Neuronal stem cell (in vitro differentiated cells): ENCODE results near the gene CCL5.

ENCODE experiments used
- DNase-seq: peaks from one replicate; pipeline ENCODE4 v3.0.0-alpha.2; 2013; ENCODE audit warnings: low spot score
- H2AFZ ChIP-seq: one replicate; pipeline ENCODE4 v1.6.1; 2013; ENCODE audit warnings: mild to moderate bottlenecking, low read length, inconsistent platforms
- H2AK5ac ChIP-seq: 2 replicates; pipeline ENCODE4 v1.6.1; 2013; ENCODE audit warnings: low read depth, mild to moderate bottlenecking, inconsistent platforms, low read length, moderate library complexity, mixed read lengths
- H2BK120ac ChIP-seq: 2 replicates; pipeline ENCODE4 v1.6.1; 2013; ENCODE audit warnings: low read depth, mild to moderate bottlenecking, inconsistent platforms, low read length, moderate library complexity, mixed read lengths
- H2BK12ac ChIP-seq: one replicate; pipeline ENCODE4 v1.6.1; 2013; ENCODE audit warnings: low read length, inconsistent platforms
- H2BK15ac ChIP-seq: 2 replicates; pipeline ENCODE4 v1.6.1; 2013; ENCODE audit warnings: mild to moderate bottlenecking, low read length, inconsistent platforms, mixed read lengths
- H2BK5ac ChIP-seq: one replicate; pipeline ENCODE4 v1.6.1; 2013; ENCODE audit warnings: inconsistent platforms, mild to moderate bottlenecking, low read length, moderate library complexity
- H3K14ac ChIP-seq: one replicate; pipeline ENCODE4 v1.6.1; 2013; ENCODE audit warnings: low read length, inconsistent platforms
- H3K18ac ChIP-seq: 2 replicates; pipeline ENCODE4 v1.6.1; 2013; ENCODE audit warnings: low read length, inconsistent platforms
- H3K23ac ChIP-seq: 2 replicates; pipeline ENCODE4 v1.6.1; 2013; ENCODE audit warnings: low read depth, mild to moderate bottlenecking, mixed read lengths, low read length, inconsistent platforms; ENCODE audit not compliant: poor library complexity
- H3K27ac ChIP-seq: replicated peaks from 3 replicates; pipeline ENCODE4 v1.5.1; 2013; ENCODE audit warnings: low read length, inconsistent platforms
- H3K27me3 ChIP-seq, 3 experiments: 2 replicates each; pipeline ENCODE4 v1.6.1; 2013; ENCODE audit warnings: low read length in 3 of 3, mild to moderate bottlenecking in 2 of 3, inconsistent platforms in 1 of 3, low read depth in 1 of 3, mixed read lengths in 1 of 3, moderate library complexity in 1 of 3; ENCODE audit not compliant: control insufficient read depth in 3 of 3, insufficient read depth in 3 of 3
- H3K36me3 ChIP-seq, 2 donors: replicated peaks in 1 of 2; 2 replicates each; pipeline ENCODE4 v1.6.1; 2013; ENCODE audit warnings: low read length in 2 of 2; ENCODE audit not compliant: control insufficient read depth in 2 of 2, insufficient read depth in 2 of 2
- H3K4ac ChIP-seq: 2 replicates; pipeline ENCODE4 v1.6.1; 2013; ENCODE audit warnings: inconsistent platforms, mild to moderate bottlenecking, low read length, moderate library complexity
- H3K4me1 ChIP-seq, 2 donors: 1 replicate in 1 of 2; 2 replicates in 1 of 2; pipeline ENCODE4 v1.6.1; 2013; ENCODE audit warnings: low read length in 2 of 2, low read depth in 1 of 2; ENCODE audit not compliant: control insufficient read depth in 2 of 2, insufficient read depth in 1 of 2
- H3K4me2 ChIP-seq: one replicate; pipeline ENCODE4 v1.6.1; 2013; ENCODE audit warnings: mild to moderate bottlenecking, low read length, inconsistent platforms; ENCODE audit not compliant: insufficient read depth, poor library complexity, severe bottlenecking
- H3K4me3 ChIP-seq, 2 donors: 2 replicates each; pipeline ENCODE4 v1.5.1; 2013; ENCODE audit warnings: low read length in 2 of 2, mild to moderate bottlenecking in 2 of 2, inconsistent platforms in 1 of 2, moderate library complexity in 1 of 2
- H3K79me1 ChIP-seq: one replicate; pipeline ENCODE4 v1.6.1; 2013; ENCODE audit warnings: low read depth, mild to moderate bottlenecking, inconsistent platforms, low read length, moderate library complexity
- H3K9ac ChIP-seq: one replicate; pipeline ENCODE4 v1.6.1; 2013; ENCODE audit warnings: mild to moderate bottlenecking, low read depth, low read length, inconsistent platforms; ENCODE audit not compliant: poor library complexity
- H3K9me3 ChIP-seq, 2 donors: replicated peaks in 1 of 2; 2 replicates each; pipeline versions ENCODE3 to v1.6.1; 2013; ENCODE audit warnings: low read length in 2 of 2, mild to moderate bottlenecking in 2 of 2, inconsistent platforms in 1 of 2, low read depth in 1 of 2, mixed read lengths in 1 of 2, moderate library complexity in 1 of 2; ENCODE audit not compliant: control insufficient read depth in 2 of 2, insufficient read depth in 1 of 2
- H4K8ac ChIP-seq: one replicate; pipeline ENCODE4 v1.6.1; 2013; ENCODE audit warnings: low read depth, mild to moderate bottlenecking, inconsistent platforms, low read length, moderate library complexity
- H4K91ac ChIP-seq: one replicate; pipeline ENCODE4 v1.6.1; 2013; ENCODE audit warnings: low read length, low read depth, mild to moderate bottlenecking, inconsistent platforms; ENCODE audit not compliant: poor library complexity
- WGBS, 2 donors: extraction: QIAGEN DNeasy Blood & Tissue Kit; methylation state at CpG; one replicate each; pipeline ENCODE4 v1.1.7; 2013; ENCODE audit warnings: missing lambda C conversion rate in 2 of 2, mixed read lengths in 1 of 2; ENCODE audit not compliant: insufficient read length in 2 of 2, insufficient replicate concordance in 1 of 2; ENCODE audit errors: extremely low coverage in 2 of 2; 5-methylcytosine and 5-hydroxymethylcytosine counted together

The CCL5 gene

DNA sequence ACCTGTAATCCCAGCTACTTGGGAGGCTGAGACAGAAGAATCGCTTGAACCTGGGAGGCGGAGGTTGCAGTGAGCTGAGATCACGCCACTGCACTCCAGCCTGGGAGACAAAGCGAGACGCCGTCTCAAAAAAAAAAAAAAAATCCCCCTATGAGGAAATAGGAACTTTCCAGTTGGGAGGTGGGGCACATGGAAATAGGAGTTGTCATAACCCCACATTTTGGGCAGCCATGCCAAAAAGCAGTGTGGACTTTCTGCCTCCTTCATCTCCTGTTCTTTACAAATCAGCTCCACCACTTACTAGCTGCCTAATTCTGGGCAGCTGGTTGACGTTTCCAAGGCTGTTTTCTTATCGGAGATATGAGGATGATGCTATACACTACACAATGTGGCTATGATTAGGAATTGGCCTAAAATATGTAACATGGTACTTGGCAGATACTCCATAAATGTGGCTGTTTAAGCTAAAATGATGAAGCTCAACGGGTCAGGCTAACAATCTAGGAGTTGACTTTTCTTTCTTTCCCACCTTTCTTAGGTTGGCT lies 21.5 kb upstream of the CCL5 start:
- H3K4ac ChIP-seq = no peak overlapping the region
- H2AFZ ChIP-seq = no peak overlapping the region
- H3K27me3 ChIP-seq = peaks cover 0 to 6% (median 0%) of the 10 kb centered on the region in 3 experiments
- H3K9me3 ChIP-seq = no peaks in the 10 kb centered on the region
- H3K4me3 ChIP-seq = no peak overlapping the region
- H3K4me2 ChIP-seq = no peak overlapping the region
- no peak for DNase-seq
- H3K9ac ChIP-seq = no peak overlapping the region
- H3K36me3 ChIP-seq = no peaks in the 10 kb centered on the region
- H2BK5ac ChIP-seq = no peak overlapping the region
- H3K4me1 ChIP-seq = no peaks in the 10 kb centered on the region
- no peaks in the 10 kb centered on the region for H3K79me1 ChIP-seq
- no peak overlapping the region for H2BK15ac ChIP-seq
- H3K27ac ChIP-seq = no peak overlapping the region
- H3K23ac ChIP-seq = no peak overlapping the region
- H4K91ac ChIP-seq = no peak overlapping the region
- H2BK120ac ChIP-seq = no peak overlapping the region
- no CpG with 5 or more reads among the region's 9 CpGs for WGBS, 2 donors
- H3K18ac ChIP-seq = no peak overlapping the region
- no peak overlapping the region for H3K14ac ChIP-seq
- H4K8ac ChIP-seq = no peak overlapping the region
- no peak overlapping the region for H2AK5ac ChIP-seq
- H2BK12ac ChIP-seq = no peak overlapping the region

DNA sequence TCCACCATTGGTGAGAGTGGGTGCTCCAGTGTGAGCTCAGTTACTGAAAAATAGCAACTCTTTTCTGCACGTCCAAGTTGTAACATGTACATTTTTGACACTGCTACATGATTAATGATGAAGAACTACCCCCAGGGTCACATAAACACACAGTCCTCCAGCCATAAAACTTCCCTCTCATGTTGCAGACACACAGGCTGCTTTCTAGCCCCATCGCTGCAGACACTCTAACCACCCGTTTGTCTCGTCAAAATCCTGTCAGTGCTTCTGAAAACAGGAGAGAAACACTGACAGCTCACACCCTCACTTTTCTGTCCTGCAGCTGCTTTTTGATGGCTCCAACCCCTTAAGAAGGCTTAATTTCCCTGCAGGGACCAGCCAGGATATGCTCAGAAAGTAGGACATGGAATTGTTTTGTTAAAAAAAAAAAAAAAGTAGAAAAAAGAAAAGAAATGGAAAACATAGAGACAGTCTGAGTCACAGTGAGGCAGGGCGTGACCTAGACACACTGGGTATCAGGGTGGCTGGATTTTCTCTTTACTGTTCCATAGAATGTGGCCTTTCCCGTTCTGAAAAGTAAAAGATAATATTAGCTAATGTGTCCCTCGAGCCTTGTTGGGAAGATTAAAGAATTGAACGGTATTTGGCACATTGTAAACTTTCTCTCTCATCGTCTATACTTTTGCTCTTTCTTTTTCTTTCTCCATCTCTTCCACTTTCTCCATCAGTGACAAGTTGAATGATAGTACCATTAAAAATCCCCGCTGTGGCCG lies 20.7 kb upstream of the CCL5 start:
- Histone ChIP-seq H3K14ac (no peak overlapping the region), H2AFZ (peak overlapping the region; percentile 56), H3K79me1 (no peaks in the 10 kb centered on the region), H2BK12ac (no peak overlapping the region), H3K27ac (no peak overlapping the region), H2AK5ac (no peak overlapping the region), H3K4ac (no peak overlapping the region), H4K8ac (no peak overlapping the region), H2BK5ac (no peak overlapping the region), H2BK120ac (no peak overlapping the region), H4K91ac (no peak overlapping the region), H3K4me3 (no peak overlapping the region), H3K18ac (no peak overlapping the region), H3K9ac (no peak overlapping the region), H3K9me3 (no peaks in the 10 kb centered on the region), H3K36me3 (no peaks in the 10 kb centered on the region), H3K27me3 (peaks cover 0 to 4% (median 0%) of the 10 kb centered on the region in 3 experiments), H2BK15ac (no peak overlapping the region), H3K4me1 (no peaks in the 10 kb centered on the region), H3K23ac (no peak overlapping the region), H3K4me2 (no peak overlapping the region)
- no peak for DNase-seq
- no CpG with 5 or more reads among the region's 11 CpGs for WGBS, 2 donors

DNA sequence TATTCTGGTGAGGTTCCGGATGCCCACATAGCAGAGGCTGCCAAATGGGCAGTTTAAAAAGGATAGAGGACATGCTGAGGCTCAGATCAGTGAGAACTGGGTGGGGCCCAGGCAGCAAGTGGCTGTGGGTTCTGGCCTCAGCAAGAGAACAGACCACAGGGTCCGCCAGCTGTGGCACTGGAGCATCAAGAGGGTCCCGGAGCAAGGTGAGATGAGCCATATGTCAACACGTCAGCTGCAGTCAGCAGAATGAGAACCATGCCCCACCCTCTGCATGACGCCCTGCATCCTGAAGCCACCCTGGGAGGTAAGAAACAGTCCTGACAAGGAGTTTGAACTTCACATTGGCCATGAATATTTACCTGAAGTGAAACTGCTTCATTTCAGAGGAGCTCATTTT lies 20.1 kb upstream of the CCL5 start:
- Histone ChIP-seq H3K4me2 (no peak overlapping the region), H2BK12ac (no peak overlapping the region), H3K36me3 (no peaks in the 10 kb centered on the region), H3K79me1 (no peaks in the 10 kb centered on the region), H3K9ac (no peak overlapping the region), H3K27me3 (peaks cover 0 to 4% (median 0%) of the 10 kb centered on the region in 3 experiments), H2AFZ (no peak overlapping the region), H3K18ac (no peak overlapping the region), H3K4me3 (no peak overlapping the region), H2BK15ac (no peak overlapping the region), H3K27ac (no peak overlapping the region), H2AK5ac (no peak overlapping the region), H2BK120ac (no peak overlapping the region), H3K23ac (peak overlapping the region; percentile 9), H3K4ac (no peak overlapping the region), H3K9me3 (no peaks in the 10 kb centered on the region), H2BK5ac (no peak overlapping the region), H3K4me1 (no peaks in the 10 kb centered on the region), H4K91ac (no peak overlapping the region), H4K8ac (no peak overlapping the region), H3K14ac (no peak overlapping the region)
- WGBS, 2 donors = no CpG with 5 or more reads among the region's 5 CpGs
- no peak for DNase-seq

DNA sequence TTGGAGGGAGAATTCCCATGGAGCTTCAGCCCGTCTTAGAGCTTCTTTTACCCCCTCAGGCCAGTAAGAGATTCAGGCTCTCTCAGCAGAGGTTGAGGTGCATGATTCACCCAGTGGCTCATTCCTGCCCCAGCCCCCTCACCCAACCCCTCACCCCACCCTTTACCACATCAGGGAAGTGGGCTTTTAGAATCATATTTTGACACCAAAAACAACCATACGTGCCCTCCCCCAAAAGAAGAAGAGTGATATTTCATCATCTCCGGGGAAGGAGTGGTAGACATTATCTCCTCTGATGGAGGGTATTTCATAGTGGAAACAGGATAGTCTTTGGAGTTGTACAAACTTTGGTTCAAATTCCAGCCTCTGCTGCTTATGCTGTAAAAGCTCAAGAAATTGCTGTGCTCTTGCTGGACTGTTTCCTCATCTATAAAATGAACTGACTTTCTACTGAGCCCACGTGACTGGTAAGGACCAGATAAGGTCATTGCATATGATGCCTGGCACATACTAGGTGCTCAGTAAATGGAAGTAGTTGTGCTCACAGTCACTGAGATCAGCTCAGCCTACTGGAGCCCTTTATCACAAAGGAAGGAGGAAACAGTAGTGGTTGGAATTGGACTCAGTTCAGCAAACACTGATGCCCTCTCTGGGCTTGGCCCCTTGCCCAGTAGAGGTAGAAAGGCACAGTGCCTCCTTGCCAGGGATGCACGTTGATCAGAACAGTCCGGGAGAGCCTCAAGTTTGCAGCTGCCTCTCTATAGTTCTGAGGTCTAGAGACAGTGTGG lies 18.3 kb upstream of the CCL5 start:
- WGBS, 2 donors = no CpG with 5 or more reads among the region's 6 CpGs
- no peaks in the 10 kb centered on the region for H3K4me1 ChIP-seq
- no peaks in the 10 kb centered on the region for H3K36me3 ChIP-seq
- H3K4me2 ChIP-seq = no peak overlapping the region
- no peak overlapping the region for H4K8ac ChIP-seq
- H2BK15ac ChIP-seq = no peak overlapping the region
- no peak overlapping the region for H3K23ac ChIP-seq
- H2AK5ac ChIP-seq = no peak overlapping the region
- H3K27ac ChIP-seq = no peak overlapping the region
- no peak overlapping the region for H3K14ac ChIP-seq
- no peak overlapping the region for H2BK12ac ChIP-seq
- H3K9ac ChIP-seq = no peak overlapping the region
- H2BK5ac ChIP-seq = no peak overlapping the region
- no peak overlapping the region for H2AFZ ChIP-seq
- no peaks in the 10 kb centered on the region for H3K9me3 ChIP-seq
- no peak overlapping the region for H4K91ac ChIP-seq
- no peak overlapping the region for H2BK120ac ChIP-seq
- H3K79me1 ChIP-seq = no peaks in the 10 kb centered on the region
- no peak for DNase-seq
- H3K27me3 ChIP-seq = peaks cover 0 to 4% (median 0%) of the 10 kb centered on the region in 3 experiments
- H3K18ac ChIP-seq = no peak overlapping the region
- H3K4ac ChIP-seq = no peak overlapping the region
- H3K4me3 ChIP-seq = no peak overlapping the region
